Activated naive CD4-positive, alpha-beta T cell treated with anti-CD3 and anti-CD28 coated beads, Interleukin-2, amount 10 ng/mL, durations not matched to agents 7 days and 5 days (primary cell): ENCODE results near the gene ARHGDIB.
A peak's percentile ranks its signal among the peaks of the same experiment; 100 is the strongest.

ENCODE experiments used
- CTCF ChIA-PET: fragments of 350-600 bp; sonication (Branson Sonifier 250); formaldehyde crosslinking; loops from one replicate; lab custom pipeline; 2021; ENCODE audit warnings: antibody characterized with exemption; lab: Charles Lee
- DNase-seq: peaks from one replicate; pipeline ENCODE4 v3.0.0-alpha.2; 2020
- H3K27ac Mint-ChIP-seq: one replicate; pipeline ENCODE4 v1.8.0; 2021; ENCODE audit warnings: mild to moderate bottlenecking, moderate library complexity, mixed read lengths
- H3K27me3 Mint-ChIP-seq: one replicate; pipeline ENCODE4 v1.8.0; 2021; ENCODE audit warnings: mild to moderate bottlenecking, mixed read lengths
- H3K36me3 Mint-ChIP-seq: one replicate; pipeline ENCODE4 v1.8.0; 2021; ENCODE audit warnings: mixed read lengths
- H3K4me1 Mint-ChIP-seq: one replicate; pipeline ENCODE4 v1.8.0; 2021; ENCODE audit warnings: mixed read lengths
- H3K4me3 Mint-ChIP-seq: one replicate; pipeline ENCODE4 v1.8.0; 2021; ENCODE audit warnings: mild to moderate bottlenecking, moderate library complexity, mixed read lengths
- H3K9me3 Mint-ChIP-seq: one replicate; pipeline ENCODE4 v1.8.0; 2021; ENCODE audit warnings: mixed read lengths

Gene ARHGDIB

DNA sequence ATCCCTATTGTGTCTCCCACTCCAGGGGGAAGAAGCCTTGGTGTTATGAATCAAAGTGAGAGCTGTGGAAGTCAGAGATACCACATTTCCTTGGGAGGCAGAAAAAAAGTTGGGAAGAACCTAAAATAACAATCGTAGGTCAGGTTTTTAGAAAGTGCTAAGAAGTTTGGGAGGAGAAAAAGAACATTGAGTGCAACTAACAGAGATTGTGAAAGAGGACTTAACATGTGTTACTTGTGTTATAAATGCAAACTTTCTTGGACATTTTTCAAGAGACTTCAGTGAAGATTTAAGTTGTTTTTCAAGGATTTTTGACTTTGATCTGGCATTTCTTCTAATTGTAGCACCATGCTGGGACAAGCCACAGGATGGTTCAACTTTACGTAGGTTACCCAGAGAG, 15.2 kb downstream of the ARHGDIB start:
- no peak overlapping the region for H3K4me3 Mint-ChIP-seq
- H3K36me3 Mint-ChIP-seq: peaks cover 89% of the 10 kb centered on the region

DNA sequence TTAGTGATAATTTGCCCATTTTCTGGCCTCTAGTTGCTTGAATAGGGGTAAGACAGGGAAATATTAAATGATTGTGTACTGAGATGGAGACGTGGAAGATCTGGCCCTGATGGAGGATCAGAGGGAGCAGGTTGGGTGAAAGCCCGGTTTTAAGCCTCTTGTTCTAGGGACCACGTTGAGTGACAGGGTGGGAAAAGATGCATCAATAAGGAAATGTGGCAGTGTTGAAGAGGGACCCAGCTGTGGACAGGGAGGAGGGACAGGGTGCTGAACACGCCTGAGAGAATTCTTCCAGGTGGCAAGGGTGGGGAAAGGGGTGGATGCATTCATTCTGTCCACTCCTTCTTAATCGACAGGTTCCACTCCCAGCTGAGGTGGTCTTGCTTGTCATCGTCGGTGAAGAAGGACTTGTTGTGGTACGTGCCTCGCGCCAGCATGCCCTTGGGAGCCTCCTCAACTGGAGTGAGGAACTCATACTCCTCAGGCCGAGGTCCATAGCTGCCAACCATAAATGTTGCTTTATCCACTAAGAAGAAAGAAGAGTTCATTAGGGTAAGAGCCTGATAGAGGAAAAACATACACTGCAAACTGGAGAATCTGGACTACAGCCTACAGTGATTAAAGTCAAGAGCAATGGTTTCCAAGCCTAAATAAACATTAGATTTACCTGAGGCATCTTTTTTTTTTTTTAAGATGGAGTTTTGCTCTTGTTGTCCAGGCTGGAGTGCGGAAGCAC, 19.0 kb downstream of the ARHGDIB start:
- DNase-seq: no peak
- no peak overlapping the region for H3K4me3 Mint-ChIP-seq
- CTCF ChIA-PET: no interaction called here
- H3K36me3 Mint-ChIP-seq: peaks cover 84% of the 10 kb centered on the region
- H3K9me3 Mint-ChIP-seq: peaks cover 1% of the 10 kb centered on the region
- peaks cover 60% of the 10 kb centered on the region for H3K4me1 Mint-ChIP-seq
- H3K27me3 Mint-ChIP-seq: no peaks in the 10 kb centered on the region
- peak overlapping the region; percentile 4 for H3K27ac Mint-ChIP-seq

More for the DNA sequence above, 15.2 kb downstream of the ARHGDIB start:
- Mint-ChIP-seq H3K4me1 (peaks cover 72% of the 10 kb centered on the region), H3K9me3 (no peaks in the 10 kb centered on the region), H3K27ac (no peak overlapping the region), H3K27me3 (no peaks in the 10 kb centered on the region)
- CTCF ChIA-PET: interaction anchor here (0.8 to 2.0 kb wide), 3 partner anchors 15 to 177 kb away, joined by 3 to 5 read pairs (median 3); partner anchors contain the start of gene ARHGDIB
- no peak for DNase-seq

DNA sequence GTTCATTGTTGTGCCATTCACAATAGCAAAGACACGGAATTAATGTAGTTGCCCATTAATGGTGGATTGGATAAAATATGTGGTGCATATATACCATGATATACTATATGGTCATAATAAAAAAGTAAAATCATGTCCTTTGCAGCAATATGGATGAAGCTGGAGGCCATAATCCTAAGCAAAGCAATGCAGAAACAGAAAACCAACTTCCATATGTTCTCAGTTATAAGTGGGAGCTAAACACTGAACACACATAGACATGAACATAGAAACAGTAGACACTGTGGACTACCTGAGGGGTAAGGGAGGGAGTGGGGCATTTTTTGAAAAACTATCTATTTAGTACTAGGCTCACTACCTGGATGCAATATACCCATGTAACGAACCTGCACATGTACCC, 20.0 kb downstream of the ARHGDIB start:
- Mint-ChIP-seq H3K9me3 (peaks cover 1% of the 10 kb centered on the region), H3K27ac (no peak overlapping the region), H3K4me3 (no peak overlapping the region), H3K27me3 (no peaks in the 10 kb centered on the region), H3K36me3 (peaks cover 84% of the 10 kb centered on the region), H3K4me1 (peaks cover 50% of the 10 kb centered on the region)
- CTCF ChIA-PET: no interaction called here
- DNase-seq: no peak

DNA sequence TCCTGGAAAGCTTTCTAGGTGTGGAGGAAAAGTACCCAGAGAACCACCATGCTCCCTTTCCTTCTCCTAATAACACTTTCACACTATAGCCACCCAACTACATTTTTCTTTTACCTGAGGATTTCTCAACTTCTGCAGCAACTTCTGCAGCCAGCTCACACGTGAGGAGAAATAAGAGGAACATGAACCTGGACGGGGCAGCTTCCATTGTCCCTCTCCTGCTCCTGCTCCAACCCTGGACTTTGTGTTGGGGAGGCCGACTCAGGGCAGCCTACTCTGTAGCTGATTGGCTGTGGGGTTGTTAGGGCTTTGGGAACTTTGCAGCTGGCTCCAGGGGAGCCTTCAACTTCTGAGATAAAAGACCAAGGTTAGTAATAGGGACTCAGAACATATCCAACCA, 23.1 kb downstream of the ARHGDIB start, which contains the start of gene ERP27:
Gene ERP27 (minus strand): TSS at position 237 of the 400 bp plus-strand sequence. CDS start 29 bp downstream, at position 208.
- Mint-ChIP-seq H3K9me3 (peaks cover 1% of the 10 kb centered on the region), H3K27ac (peak within 1 kb of the TSS; percentile 40), H3K4me1 (peaks cover 35% of the 10 kb centered on the region), H3K27me3 (no peaks in the 10 kb centered on the region), H3K4me3 (no peak within 1 kb of the TSS), H3K36me3 (peaks cover 80% of the 10 kb centered on the region)
- no peak for DNase-seq
- CTCF ChIA-PET: interaction anchor here (0.8 to 3.8 kb wide), 4 partner anchors 10 to 56 kb away, joined by 3 to 17 read pairs (median 6); no protein-coding TSS in a partner anchor

DNA sequence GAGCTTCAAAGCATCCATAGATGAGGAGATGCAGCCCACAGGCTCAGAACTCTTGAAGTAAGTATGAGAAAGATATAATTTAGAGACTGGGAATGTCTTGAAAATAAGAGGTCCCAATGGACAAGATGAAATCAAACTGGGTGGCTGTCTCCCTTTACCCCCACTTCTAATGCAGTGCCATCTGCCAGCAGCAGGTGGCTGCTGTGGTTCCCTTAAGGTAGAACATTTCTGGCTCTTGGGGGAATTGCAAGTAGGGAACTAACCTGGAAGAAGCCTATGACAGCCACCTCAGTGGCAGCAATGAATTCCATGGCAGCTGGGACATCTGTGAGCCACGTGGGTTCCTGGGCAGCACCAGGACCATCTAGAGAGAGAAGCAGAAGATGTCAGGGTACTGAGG, 23.7 kb downstream of the ARHGDIB start:
- peaks cover 84% of the 10 kb centered on the region for H3K36me3 Mint-ChIP-seq
- no peak overlapping the region for H3K27ac Mint-ChIP-seq
- H3K4me1 Mint-ChIP-seq: peaks cover 35% of the 10 kb centered on the region
- no peak for DNase-seq
- no peak overlapping the region for H3K4me3 Mint-ChIP-seq
- no peaks in the 10 kb centered on the region for H3K27me3 Mint-ChIP-seq
- H3K9me3 Mint-ChIP-seq: peaks cover 1% of the 10 kb centered on the region
- CTCF ChIA-PET: interaction anchor here (1.0 to 3.8 kb wide), 7 partner anchors 11 to 57 kb away, joined by 3 to 17 read pairs (median 3); no protein-coding TSS in a partner anchor

DNA sequence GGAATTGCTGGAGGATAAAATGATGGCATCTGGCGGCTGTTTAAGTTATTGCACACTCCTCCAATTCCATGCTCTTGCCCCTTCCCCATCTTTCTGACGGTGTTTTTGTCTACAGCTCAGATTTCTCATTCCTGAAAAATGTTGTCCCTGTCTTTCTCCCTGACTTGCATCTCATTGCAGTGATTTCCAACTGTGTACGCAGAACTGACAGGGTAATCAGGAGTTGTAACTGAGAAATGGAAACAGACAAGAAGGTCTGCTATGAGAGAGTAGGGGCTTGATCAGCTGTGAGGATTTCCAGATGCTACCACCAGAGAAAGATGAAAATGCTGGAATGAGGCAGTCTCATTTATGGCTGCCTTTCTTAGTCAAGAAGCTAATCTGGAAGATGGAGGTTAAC, 24.4 kb downstream of the ARHGDIB start:
- H3K27me3 Mint-ChIP-seq: no peaks in the 10 kb centered on the region
- H3K4me3 Mint-ChIP-seq: no peak overlapping the region
- H3K36me3 Mint-ChIP-seq: peaks cover 84% of the 10 kb centered on the region
- H3K27ac Mint-ChIP-seq: no peak overlapping the region
- peaks cover 29% of the 10 kb centered on the region for H3K4me1 Mint-ChIP-seq
- no peak for DNase-seq
- CTCF ChIA-PET: interaction anchor here (0.7 to 3.8 kb wide), 9 partner anchors 8 to 168 kb away, joined by 3 to 17 read pairs (median 3); no protein-coding TSS in a partner anchor
- peaks cover 1% of the 10 kb centered on the region for H3K9me3 Mint-ChIP-seq

DNA sequence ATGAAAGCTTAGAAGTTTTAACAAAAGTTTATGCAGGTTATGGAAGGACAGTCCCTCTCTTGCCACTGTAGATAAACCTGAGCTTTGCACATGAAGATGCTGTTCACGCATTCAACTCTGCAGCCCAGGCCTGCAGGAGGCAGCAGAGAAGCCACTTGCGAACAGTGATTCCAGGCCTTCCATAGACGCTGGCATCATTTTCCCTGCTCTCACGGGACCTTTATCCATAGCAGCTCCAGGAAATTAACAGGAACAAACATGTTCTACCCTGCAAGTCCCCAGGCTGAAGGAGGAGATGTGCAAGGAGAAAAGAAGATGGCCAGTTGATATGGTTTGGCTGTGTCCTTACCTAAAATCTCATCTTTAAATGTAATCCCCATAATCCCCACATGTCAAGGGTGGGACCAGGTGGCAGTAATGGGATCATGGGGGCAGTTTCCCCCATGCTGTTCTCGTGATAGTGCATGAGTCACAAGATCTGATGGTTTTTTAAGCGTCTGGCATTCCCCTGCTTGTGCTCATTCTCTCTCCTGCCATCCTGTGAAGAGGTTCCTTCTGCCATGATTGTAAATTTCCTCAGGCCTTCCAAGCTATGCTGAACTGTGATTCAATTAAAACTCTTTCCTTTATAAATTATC, 25.1 kb downstream of the ARHGDIB start:
- Mint-ChIP-seq H3K27ac (no peak overlapping the region), H3K4me1 (peaks cover 26% of the 10 kb centered on the region), H3K9me3 (peaks cover 1% of the 10 kb centered on the region), H3K4me3 (no peak overlapping the region), H3K27me3 (no peaks in the 10 kb centered on the region), H3K36me3 (peaks cover 82% of the 10 kb centered on the region)
- CTCF ChIA-PET: interaction anchor here (0.7 to 3.8 kb wide), 11 partner anchors 9 to 167 kb away, joined by 3 to 17 read pairs (median 4); no protein-coding TSS in a partner anchor
- DNase-seq: no peak

DNA sequence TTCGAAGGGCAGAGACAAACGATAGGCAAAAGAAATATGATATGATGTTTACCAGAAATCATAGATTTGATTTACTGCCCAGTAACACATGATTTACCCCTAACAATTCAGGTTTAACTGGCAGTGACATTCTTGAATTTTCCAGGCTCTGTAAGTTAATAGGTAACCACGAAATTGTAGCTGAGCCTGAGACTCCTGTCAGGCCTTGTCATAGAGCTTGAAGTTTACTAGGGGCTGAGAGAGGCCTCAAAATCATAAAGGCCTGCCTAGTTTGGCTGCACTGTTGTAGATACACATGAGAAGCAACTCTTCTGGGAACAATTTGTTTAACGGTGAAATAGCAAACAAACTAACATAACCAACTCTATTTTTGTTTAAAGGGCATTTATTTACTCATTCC, 26.4 kb downstream of the ARHGDIB start:
- no peak overlapping the region for H3K4me3 Mint-ChIP-seq
- no peaks in the 10 kb centered on the region for H3K27me3 Mint-ChIP-seq
- CTCF ChIA-PET: interaction anchor here (1.0 to 1.3 kb wide), 2 partner anchors 60 to 89 kb away, joined by 4 read pairs; no protein-coding TSS in a partner anchor
- H3K27ac Mint-ChIP-seq: no peak overlapping the region
- peaks cover 14% of the 10 kb centered on the region for H3K4me1 Mint-ChIP-seq
- DNase-seq: no peak
- peaks cover 77% of the 10 kb centered on the region for H3K36me3 Mint-ChIP-seq
- peaks cover 1% of the 10 kb centered on the region for H3K9me3 Mint-ChIP-seq

DNA sequence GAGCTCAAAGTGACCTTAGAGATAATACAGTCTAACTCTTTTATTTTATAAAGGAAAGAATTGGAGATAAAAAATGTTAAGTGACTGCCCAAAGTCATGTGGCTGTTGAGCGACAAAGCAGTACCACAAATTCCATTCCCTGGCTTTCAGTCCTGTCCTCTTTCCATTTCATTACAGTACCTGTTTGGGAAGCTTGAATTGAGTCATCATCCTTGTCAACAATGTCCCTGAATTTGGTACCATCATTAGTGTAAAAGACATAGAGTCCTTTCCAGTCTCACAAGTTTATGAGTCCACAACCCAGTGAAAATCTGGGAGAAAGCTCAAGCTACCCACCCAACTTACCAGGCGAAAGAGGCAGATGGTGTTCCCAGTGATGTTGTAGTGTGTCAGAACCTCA, 26.9 kb downstream of the ARHGDIB start:
- Mint-ChIP-seq H3K36me3 (peaks cover 71% of the 10 kb centered on the region), H3K27ac (no peak overlapping the region), H3K27me3 (no peaks in the 10 kb centered on the region), H3K9me3 (peaks cover 1% of the 10 kb centered on the region), H3K4me1 (peaks cover 9% of the 10 kb centered on the region), H3K4me3 (no peak overlapping the region)
- CTCF ChIA-PET: interaction anchor here (1.1 to 1.3 kb wide), 2 partner anchors 37 to 89 kb away, joined by 3 to 4 read pairs; no protein-coding TSS in a partner anchor
- no peak for DNase-seq

DNA sequence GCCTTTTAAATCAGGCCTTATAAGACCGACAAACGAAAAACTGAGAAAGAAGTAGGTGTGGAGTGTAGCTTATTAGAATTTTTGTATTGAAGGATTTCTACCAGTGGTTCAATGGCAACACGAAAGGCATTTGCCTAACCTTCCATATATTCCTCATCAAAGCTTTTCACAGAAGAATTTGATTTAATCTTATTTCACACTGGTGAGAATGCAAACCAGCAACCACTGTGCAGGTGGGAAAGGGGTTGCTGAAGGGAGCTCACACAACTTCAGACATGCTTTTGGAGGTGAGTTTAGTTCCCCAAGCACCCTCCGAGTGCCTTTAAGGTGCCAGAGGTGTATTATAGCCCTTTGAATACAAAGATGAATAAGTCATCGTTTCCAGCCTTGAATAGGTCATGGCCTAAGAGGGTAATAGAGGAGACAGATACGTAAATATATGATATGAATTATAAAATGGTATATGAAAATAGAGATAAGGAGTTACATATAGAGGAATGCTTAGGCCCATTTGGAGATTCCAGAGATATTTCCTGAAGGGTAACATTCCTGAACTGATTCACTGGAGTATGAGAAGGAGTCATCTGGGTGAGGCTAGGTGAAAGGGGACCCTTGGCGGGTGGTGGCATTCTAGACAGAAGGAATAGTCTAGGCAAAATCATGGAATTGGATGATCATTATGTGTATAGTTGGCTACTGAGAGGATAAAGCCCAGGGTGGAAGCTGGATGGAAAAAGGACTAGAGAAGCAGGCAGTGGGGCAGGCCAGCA, 29.4 kb downstream of the ARHGDIB start:
- Mint-ChIP-seq H3K4me1 (no peaks in the 10 kb centered on the region), H3K4me3 (no peak overlapping the region), H3K27ac (no peak overlapping the region), H3K9me3 (no peaks in the 10 kb centered on the region), H3K27me3 (no peaks in the 10 kb centered on the region), H3K36me3 (peaks cover 65% of the 10 kb centered on the region)
- CTCF ChIA-PET: no interaction called here
- DNase-seq: no peak

DNA sequence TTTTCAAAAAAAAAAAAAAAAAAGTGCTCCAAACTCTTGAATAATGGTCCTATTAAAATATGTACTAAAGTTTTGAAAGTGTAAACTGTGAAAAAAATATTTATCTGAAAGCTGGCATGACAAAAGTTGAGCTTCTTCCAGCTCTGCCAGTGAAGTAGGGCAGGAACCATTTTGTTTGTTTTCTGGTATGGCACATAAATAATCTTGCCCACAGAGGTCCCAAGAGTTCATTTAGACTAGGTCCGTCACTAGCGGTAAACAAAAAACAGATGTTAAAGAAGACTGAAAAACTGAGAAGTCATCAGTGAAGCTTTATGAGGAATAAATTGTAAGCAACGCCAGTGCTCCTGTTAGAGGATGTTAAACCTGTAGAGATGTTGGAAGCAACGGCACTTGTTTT, 30.0 kb downstream of the ARHGDIB start:
- Mint-ChIP-seq H3K27ac (no peak overlapping the region), H3K4me3 (no peak overlapping the region), H3K27me3 (no peaks in the 10 kb centered on the region), H3K4me1 (no peaks in the 10 kb centered on the region), H3K36me3 (peaks cover 60% of the 10 kb centered on the region), H3K9me3 (no peaks in the 10 kb centered on the region)
- CTCF ChIA-PET: no interaction called here
- no peak for DNase-seq

DNA sequence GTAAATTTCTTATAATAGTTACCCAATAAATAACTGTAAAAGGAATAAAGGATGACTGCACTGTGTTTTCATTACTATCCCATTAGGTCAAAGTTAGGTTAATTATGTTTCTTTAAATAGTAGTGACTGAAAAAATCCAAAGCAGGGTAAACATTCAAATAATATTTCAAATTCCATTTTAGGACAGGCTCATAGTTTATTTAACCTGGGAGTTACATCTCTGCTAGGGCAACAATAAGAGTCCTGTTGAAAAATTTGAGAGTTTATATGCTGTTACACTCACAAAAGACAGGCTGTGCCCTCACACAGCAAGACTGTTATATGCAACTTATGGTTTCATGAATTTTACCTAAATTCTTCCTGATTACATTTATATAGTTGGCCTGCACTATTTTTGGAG, 31.1 kb downstream of the ARHGDIB start:
- no peak overlapping the region for H3K4me3 Mint-ChIP-seq
- no peak overlapping the region for H3K27ac Mint-ChIP-seq
- peaks cover 55% of the 10 kb centered on the region for H3K36me3 Mint-ChIP-seq
- CTCF ChIA-PET: no interaction called here
- H3K4me1 Mint-ChIP-seq: no peaks in the 10 kb centered on the region
- DNase-seq: no peak
- H3K9me3 Mint-ChIP-seq: no peaks in the 10 kb centered on the region
- H3K27me3 Mint-ChIP-seq: no peaks in the 10 kb centered on the region

DNA sequence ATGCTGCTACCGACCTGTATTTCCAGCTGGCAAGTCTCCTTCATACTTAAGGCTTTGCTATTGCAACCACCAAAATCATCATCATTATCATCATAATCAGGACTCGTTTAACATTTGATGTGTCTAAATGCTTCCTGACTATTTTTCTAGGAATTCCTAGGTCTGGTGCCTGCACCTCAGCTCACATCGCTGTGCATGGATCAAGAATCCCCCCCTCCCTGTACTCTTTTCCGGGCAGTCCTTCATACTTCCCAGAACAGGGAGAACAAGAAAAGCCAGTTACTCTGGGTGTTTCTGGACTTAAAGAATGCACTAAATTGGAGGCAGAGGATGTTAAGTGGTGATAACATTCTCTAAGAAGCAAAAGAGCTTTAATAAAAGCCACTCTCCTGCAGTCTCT, 32.5 kb downstream of the ARHGDIB start:
- no peaks in the 10 kb centered on the region for H3K27me3 Mint-ChIP-seq
- no peak overlapping the region for H3K4me3 Mint-ChIP-seq
- H3K27ac Mint-ChIP-seq: no peak overlapping the region
- peaks cover 50% of the 10 kb centered on the region for H3K36me3 Mint-ChIP-seq
- no peak for DNase-seq
- H3K4me1 Mint-ChIP-seq: no peaks in the 10 kb centered on the region
- H3K9me3 Mint-ChIP-seq: no peaks in the 10 kb centered on the region
- CTCF ChIA-PET: interaction anchor here (1.0 kb wide), 1 partner anchor 18 kb away, joined by 3 read pairs; no protein-coding TSS in a partner anchor

DNA sequence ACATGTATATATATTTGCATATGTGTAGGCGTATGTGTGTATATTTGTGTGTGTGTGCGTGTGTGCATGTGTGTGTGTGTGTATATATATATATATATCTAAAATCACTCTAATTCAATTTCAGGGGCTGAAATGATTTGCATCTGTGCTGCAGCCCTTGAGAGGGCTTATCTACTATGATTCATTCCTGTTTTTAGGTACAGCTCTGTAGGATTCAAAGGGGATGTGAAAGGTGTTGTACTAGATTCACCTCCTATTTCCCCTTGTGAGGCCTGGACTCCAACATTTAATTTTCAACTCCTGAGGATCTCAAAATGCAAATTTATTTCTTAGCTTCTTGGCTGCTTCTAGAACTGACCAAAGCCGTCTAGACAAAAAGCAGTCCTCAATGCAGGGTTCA, 34.1 kb downstream of the ARHGDIB start:
- DNase-seq: no peak
- H3K27ac Mint-ChIP-seq: no peak overlapping the region
- no peaks in the 10 kb centered on the region for H3K4me1 Mint-ChIP-seq
- no peak overlapping the region for H3K4me3 Mint-ChIP-seq
- H3K9me3 Mint-ChIP-seq: no peaks in the 10 kb centered on the region
- no peaks in the 10 kb centered on the region for H3K27me3 Mint-ChIP-seq
- H3K36me3 Mint-ChIP-seq: peaks cover 40% of the 10 kb centered on the region
- CTCF ChIA-PET: interaction anchor here (0.7 kb wide), 1 partner anchor 202 kb away, joined by 3 read pairs; no protein-coding TSS in a partner anchor
